Esophagus squamous epithelium (tissue), 5 donors: ENCODE results near the gene MYD88. TPM values are rescaled to one million over a fixed set of nuclear protein-coding genes. Genes with fewer than 3 reads are reported as not detected.

Experiments
- DNase-seq: peaks from one replicate; lab custom pipeline; 2025; lab: John Stamatoyannopoulos, UW
- H3K27ac ChIP-seq, 4 donors: fragments of 200-600 bp; sonication (generic); one replicate each; pipeline ENCODE4 v1.5.1; 2016 to 2019; ENCODE audit warnings: mild to moderate bottlenecking in 1 of 4
- H3K27me3 ChIP-seq, 4 donors: fragments of 200-600 bp; sonication (generic); 1 replicate in 3 of 4; 2 replicates in 1 of 4; pipeline versions ENCODE4 v1.5.1 to v1.6.0; 2017 to 2021; ENCODE audit warnings: antibody characterized with exemption in 1 of 4
- H3K36me3 ChIP-seq, 3 donors: fragments of 200-600 bp; sonication (generic); one replicate each; pipeline ENCODE4 v1.5.1; 2016 to 2019
- H3K4me1 ChIP-seq, 3 donors: fragments of 200-600 bp; sonication (generic); one replicate each; pipeline ENCODE4 v1.5.1; 2017 to 2019
- H3K4me3 ChIP-seq, 4 donors: fragments of 200-600 bp; sonication (generic); 1 replicate in 3 of 4; 2 replicates in 1 of 4; pipeline ENCODE4 v1.5.1; 2016 to 2019; ENCODE audit warnings: mild to moderate bottlenecking in 2 of 4, moderate library complexity in 1 of 4
- H3K9me3 ChIP-seq, 3 donors: fragments of 200-600 bp; sonication (generic); one replicate each; pipeline ENCODE4 v1.5.1; 2016 to 2019
- POLR2A ChIP-seq, 4 donors: fragments of 450-650 bp; IDR thresholded peaks; one replicate each; pipeline ENCODE4 v1.6.1; 2017; ENCODE audit warnings: antibody characterized with exemption in 4 of 4, mild to moderate bottlenecking in 4 of 4, moderate library complexity in 3 of 4
- WGBS, 2 donors: methylation state at CpG; one replicate each; pipeline ENCODE4 v1.1.5; 2018; 5-methylcytosine and 5-hydroxymethylcytosine counted together
- intact Hi-C: fragments of 100-400 bp; cut with DNase I; formaldehyde crosslinking; loops from one replicate; pipeline ENCODE4 v1.15.0; 2022
- total RNA-seq, 4 donors: library from RNA; depleted of rRNA; stranded (reverse); fragments of >200 nt; gene quantifications; one replicate each; pipeline ENCODE4 v1.1.0, GENCODE V29; 2016
- TF ChIP-seq, protein P1 (sequence below), 6 experiments: fragments of 450-650 bp in 4 of 6; fragments of 200-600 bp in 2 of 6; sonication (generic) in 2 of 6; IDR thresholded peaks; one replicate each; pipeline ENCODE4 v1.5.1; 2016 to 2019; ENCODE audit warnings: antibody characterized with exemption in 6 of 6, mild to moderate bottlenecking in 4 of 6, moderate library complexity in 4 of 6
- donor health status: DM: yes; HTN: yes; CAD: no.

The MYD88 gene
- total RNA-seq, 4 donors from 2014 or later, result 42.5 to 77.1 (median 60.2) TPM

DNA sequence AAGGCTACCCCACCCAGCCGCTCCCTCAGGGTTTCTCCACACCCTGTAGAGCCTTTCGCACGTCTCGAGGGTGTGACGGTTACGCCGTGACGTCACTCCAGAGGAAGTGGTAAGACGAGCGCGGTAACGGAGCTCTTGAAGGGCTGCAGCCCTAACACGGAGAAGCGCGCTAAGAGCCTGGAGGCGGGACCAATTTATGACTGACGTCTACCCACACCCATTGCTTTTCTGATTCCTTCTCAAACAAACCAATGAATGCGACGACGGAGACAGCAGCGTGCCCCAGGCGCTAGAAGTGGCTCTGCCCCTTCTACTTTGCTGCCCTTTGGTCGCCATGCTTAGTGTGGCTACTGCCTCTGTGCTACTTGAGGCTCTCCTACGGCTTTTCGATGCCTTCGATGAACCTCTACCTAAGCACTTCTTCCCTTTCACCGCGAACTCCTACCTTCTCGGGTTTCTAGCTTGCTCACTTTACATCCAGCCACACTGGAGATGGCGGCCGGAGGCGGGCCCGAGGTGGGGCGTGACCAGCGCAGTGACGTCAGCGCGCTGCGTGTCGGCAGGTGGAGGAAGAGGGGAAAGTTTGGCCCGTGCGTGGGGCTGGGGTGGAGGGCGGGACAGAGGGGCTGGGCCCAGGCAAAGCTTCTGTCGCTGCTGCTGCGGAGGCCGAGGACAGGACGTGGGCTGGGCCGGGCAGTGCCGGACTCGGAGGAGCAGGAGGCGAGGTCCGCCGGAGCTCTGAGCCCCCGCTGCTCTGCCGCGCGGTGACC is 26.7 kb downstream of the MYD88 start, which contains the start of gene OXSR1:
TSS of gene OXSR1 (plus strand) at position 586 of the 770 bp plus-strand sequence. CDS start 340 bp downstream, outside the sequence.
- Histone ChIP-seq H3K27me3 (no peaks in the 10 kb centered on the region), H3K27ac (peak within 1 kb of the TSS; percentile 93 to 99 (median 98)), H3K36me3 (no peaks in the 10 kb centered on the region), H3K4me1 (peaks cover 9 to 38% (median 20%) of the 10 kb centered on the region in 3 donors), H3K4me3 (peak within 1 kb of the TSS; percentile 73 to 100 (median 86)), H3K9me3 (no peaks in the 10 kb centered on the region)
- peak; percentile 97 for DNase-seq
- 0 to 1% methylated on average over 16 to 19 of the region's 57 CpGs for WGBS, 2 donors
- intact Hi-C loops, result no loop called here
- TF ChIP-seq, protein P1, sequence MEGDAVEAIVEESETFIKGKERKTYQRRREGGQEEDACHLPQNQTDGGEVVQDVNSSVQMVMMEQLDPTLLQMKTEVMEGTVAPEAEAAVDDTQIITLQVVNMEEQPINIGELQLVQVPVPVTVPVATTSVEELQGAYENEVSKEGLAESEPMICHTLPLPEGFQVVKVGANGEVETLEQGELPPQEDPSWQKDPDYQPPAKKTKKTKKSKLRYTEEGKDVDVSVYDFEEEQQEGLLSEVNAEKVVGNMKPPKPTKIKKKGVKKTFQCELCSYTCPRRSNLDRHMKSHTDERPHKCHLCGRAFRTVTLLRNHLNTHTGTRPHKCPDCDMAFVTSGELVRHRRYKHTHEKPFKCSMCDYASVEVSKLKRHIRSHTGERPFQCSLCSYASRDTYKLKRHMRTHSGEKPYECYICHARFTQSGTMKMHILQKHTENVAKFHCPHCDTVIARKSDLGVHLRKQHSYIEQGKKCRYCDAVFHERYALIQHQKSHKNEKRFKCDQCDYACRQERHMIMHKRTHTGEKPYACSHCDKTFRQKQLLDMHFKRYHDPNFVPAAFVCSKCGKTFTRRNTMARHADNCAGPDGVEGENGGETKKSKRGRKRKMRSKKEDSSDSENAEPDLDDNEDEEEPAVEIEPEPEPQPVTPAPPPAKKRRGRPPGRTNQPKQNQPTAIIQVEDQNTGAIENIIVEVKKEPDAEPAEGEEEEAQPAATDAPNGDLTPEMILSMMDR (IDR thresholded peaks at IDR 0.05), result no peak
- TF ChIP-seq POLR2A (IDR thresholded peaks at IDR 0.05), result peak in 3 of 4 donors; percentile 81 to 96 (median 89)

DNA sequence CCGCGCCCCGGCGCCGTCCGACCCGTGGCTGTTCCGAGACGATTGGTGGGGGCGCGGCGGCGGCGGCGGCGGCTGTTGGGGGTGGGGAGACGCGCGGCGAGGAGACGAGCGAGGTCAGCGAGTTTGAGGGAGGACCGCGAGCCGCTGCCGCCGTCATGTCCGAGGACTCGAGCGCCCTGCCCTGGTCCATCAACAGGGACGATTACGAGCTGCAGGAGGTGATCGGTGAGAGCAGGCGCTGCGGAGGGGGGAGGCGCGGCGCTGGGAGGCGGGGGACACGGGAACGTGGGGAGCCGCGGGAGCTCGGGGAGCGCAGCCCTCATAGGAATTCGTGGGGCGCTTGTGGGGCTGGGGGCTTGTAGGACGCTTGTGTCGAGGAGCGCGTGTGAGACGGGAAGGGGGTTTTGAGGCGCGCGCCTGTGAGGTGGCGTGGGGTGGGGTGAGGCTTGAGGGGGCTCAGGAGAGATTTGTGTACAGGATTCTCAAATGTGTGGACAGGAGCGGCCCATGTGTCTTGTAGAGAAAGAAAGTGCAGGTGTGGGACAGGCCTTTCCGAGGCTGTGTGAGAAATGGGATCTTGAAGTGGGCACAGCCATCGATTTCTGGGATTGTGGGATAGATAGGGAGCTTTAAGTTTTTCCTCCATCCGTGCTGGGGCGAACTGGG is 27.4 kb downstream of the MYD88 start:
- TF ChIP-seq POLR2A (IDR thresholded peaks at IDR 0.05), result no peak
- TF ChIP-seq, protein P1 (IDR thresholded peaks at IDR 0.05), result no peak
- Histone ChIP-seq H3K9me3 (no peaks in the 10 kb centered on the region), H3K27me3 (no peaks in the 10 kb centered on the region), H3K27ac (peak overlapping the region; percentile 93 to 99 (median 98)), H3K4me1 (peaks cover 9 to 41% (median 20%) of the 10 kb centered on the region in 3 donors), H3K36me3 (no peaks in the 10 kb centered on the region), H3K4me3 (peak overlapping the region; percentile 73 to 100 (median 86))
- no peak for DNase-seq
- 0% methylated on average over 7 to 11 of the region's 62 CpGs for WGBS, 2 donors
- intact Hi-C loops, result no loop called here

DNA sequence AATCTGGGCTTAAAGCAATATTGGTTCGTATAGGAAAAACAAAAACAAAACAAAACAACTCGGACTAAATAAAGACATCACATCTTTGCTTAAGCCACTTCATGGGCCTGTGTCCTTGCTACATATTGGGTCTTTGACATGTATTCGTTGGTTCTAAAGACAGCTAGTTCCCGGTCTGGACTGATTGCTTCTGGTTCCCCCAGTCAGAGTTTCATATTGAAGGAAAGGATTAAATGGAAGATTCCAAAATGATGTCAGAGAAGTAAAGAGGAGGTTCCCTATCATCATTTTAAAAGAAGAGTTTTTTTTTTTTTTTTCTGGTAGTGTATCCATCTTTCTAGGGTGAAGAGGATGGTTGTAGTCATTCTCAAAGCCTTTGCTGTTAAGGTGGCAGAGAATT is 29.1 kb downstream of the MYD88 start:
- Histone ChIP-seq H3K4me1 (peaks cover 9 to 57% (median 20%) of the 10 kb centered on the region in 3 donors), H3K36me3 (no peaks in the 10 kb centered on the region), H3K27ac (peak overlapping the region in 1 of 4 donors; percentile 34), H3K9me3 (no peaks in the 10 kb centered on the region), H3K4me3 (no peak overlapping the region), H3K27me3 (no peaks in the 10 kb centered on the region)
- no peak for TF ChIP-seq POLR2A (IDR thresholded peaks at IDR 0.05)
- TF ChIP-seq, protein P1 (IDR thresholded peaks at IDR 0.05), result no peak
- DNase-seq, result no peak
- WGBS, 2 donors, result 79 to 87% methylated on average over 4 of the region's 4 CpGs
- intact Hi-C loops, result no loop called here

DNA sequence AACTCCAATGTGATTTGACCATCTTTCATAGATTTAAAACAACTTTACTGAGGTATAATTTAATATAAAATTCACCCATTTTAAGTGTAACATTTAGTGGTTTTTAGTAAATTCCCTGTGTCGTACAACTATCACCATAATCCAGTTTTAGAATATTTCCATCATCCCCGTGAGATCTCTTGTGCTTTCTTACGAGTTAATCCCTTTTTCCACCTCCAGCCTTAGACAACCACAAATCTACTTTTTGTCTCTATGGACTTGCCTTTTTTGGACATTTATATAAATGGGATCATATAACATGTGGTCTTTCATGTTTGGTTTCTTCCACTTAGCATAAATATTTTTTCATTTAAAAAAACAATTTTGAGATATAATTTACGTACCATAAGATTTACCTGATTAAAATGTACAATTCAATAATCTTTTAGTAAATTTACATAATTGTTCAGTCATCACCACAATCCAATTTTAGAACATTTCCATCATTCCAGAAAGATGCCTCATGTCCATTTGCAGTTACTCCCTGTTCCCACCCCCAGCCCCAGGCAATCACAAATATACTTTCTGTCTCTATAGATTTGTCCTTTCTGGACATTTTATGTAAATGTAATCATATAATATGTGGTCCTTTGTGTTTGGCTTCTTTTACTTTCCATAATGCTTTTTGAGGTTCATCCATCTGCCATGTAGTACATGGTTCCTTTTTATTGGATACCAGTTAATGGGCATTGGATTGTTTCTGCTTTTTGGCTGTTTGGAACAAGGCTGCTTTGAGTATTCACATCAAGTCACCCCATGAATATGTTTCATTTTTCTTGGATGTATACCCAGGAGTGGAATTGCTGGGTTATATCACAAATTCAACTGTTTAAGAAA is 29.9 kb downstream of the MYD88 start:
- peaks cover 9 to 65% (median 20%) of the 10 kb centered on the region in 3 donors for H3K4me1 ChIP-seq

More for the DNA sequence above, 29.9 kb downstream of the MYD88 start:
- no peaks in the 10 kb centered on the region for H3K27me3 ChIP-seq
- no peaks in the 10 kb centered on the region for H3K9me3 ChIP-seq
- H3K27ac ChIP-seq, result no peak overlapping the region
- TF ChIP-seq, protein P1 (IDR thresholded peaks at IDR 0.05), result no peak
- TF ChIP-seq POLR2A (IDR thresholded peaks at IDR 0.05), result no peak
- intact Hi-C loops, result loop anchor here (2.0 kb wide), 1 partner anchor 32 kb away; the partner anchor contains the start of gene ACAA1
- 79 to 89% methylated on average over 4 of the region's 4 CpGs for WGBS, 2 donors
- H3K36me3 ChIP-seq, result no peaks in the 10 kb centered on the region
- no peak for DNase-seq
- H3K4me3 ChIP-seq, result no peak overlapping the region
